OCI-LY3 (cell line): ENCODE measurements around the gene MAP4K5.

Source experiments
- H2AFZ ChIP-seq: fragments of 200-600, 300-600 bp; shearing (Covaris generic); 2 replicates; pipeline ENCODE4 v1.6.0; 2014; ENCODE audit warnings: antibody characterized with exemption, low read depth, low read length
- H3K27ac ChIP-seq: fragments of 200-600, 300-600 bp; sonication (generic); 2 replicates; pipeline ENCODE4 v1.5.1; 2014; ENCODE audit warnings: mild to moderate bottlenecking, low read length, moderate library complexity, mixed read lengths
- H3K27me3 ChIP-seq: fragments of 200-600, 300-600 bp; sonication (generic); 2 replicates; pipeline ENCODE4 v1.6.1; 2014; ENCODE audit warnings: low read depth, low read length, mixed read lengths
- H3K36me3 ChIP-seq: fragments of 200-600, 300-600 bp; sonication (generic); replicated peaks from 2 replicates; pipeline ENCODE3; 2014; ENCODE audit warnings: low read depth, low read length, mixed read lengths
- H3K4me1 ChIP-seq: fragments of 300-600, 200-600 bp; sonication (generic); 2 replicates; pipeline ENCODE4 v1.6.1; 2014; ENCODE audit warnings: low read length, mixed read lengths
- H3K4me2 ChIP-seq: fragments of 200-600, 300-600 bp; sonication (generic); 2 replicates; pipeline ENCODE4 v1.6.1; 2014; ENCODE audit warnings: low read length, mixed read lengths
- H3K4me3 ChIP-seq: fragments of 300-600, 200-600 bp; sonication (generic); 2 replicates; pipeline ENCODE4 v1.5.1; 2014; ENCODE audit warnings: antibody characterized with exemption, mild to moderate bottlenecking, low read length, moderate library complexity
- H3K79me2 ChIP-seq: fragments of 300-600, 200-600 bp; shearing (Covaris generic); 2 replicates; pipeline ENCODE4 v1.6.1; 2014; ENCODE audit warnings: mild to moderate bottlenecking, low read length, mixed read lengths
- H3K9ac ChIP-seq: fragments of 300-600, 200-600 bp; shearing (Covaris generic); 2 replicates; pipeline ENCODE4 v1.6.0; 2014; ENCODE audit warnings: mild to moderate bottlenecking, low read length, moderate library complexity
- H3K9me3 ChIP-seq: fragments of 200-600, 300-600 bp; shearing (Covaris generic); 2 replicates; pipeline ENCODE4 v1.6.1; 2014; ENCODE audit warnings: low read length, mixed read lengths; ENCODE audit not compliant: insufficient read depth
- H4K20me1 ChIP-seq: fragments of 200-600, 300-600 bp; sonication (generic); 2 replicates; pipeline ENCODE4 v1.6.1; 2016; ENCODE audit warnings: low read length, mixed read lengths; ENCODE audit not compliant: insufficient read depth
- CTCF ChIP-seq: fragments of 200-600, 300-600 bp; sonication (generic); IDR thresholded peaks from 2 replicates; pipeline ENCODE4 v1.5.1; 2014; ENCODE audit warnings: antibody characterized with exemption, low read length, low read depth
- EZH2phosphoT487 ChIP-seq: fragments of 200-600 bp; shearing (Covaris generic); IDR thresholded peaks from 2 replicates; pipeline ENCODE4 v1.6.1; 2018; ENCODE audit warnings: antibody characterized with exemption, mixed run types, low read depth

MAP4K5 gene

GRCh38 chr14:50421499-50421898, 110.9 kb downstream of the MAP4K5 start:
- TF ChIP-seq CTCF (no peak), EZH2phosphoT487 (no peak)
- H3K27me3 ChIP-seq, result no peaks in the 10 kb centered on the region
- peaks cover 22% of the 10 kb centered on the region for H3K36me3 ChIP-seq
- no peak overlapping the region for H3K4me2 ChIP-seq
- H3K4me1 ChIP-seq, result no peaks in the 10 kb centered on the region
- no peaks in the 10 kb centered on the region for H3K79me2 ChIP-seq
- H2AFZ ChIP-seq, result no peak overlapping the region
- H3K4me3 ChIP-seq, result no peak overlapping the region
- H3K27ac ChIP-seq, result no peak overlapping the region
- no peaks in the 10 kb centered on the region for H3K9me3 ChIP-seq
- H4K20me1 ChIP-seq, result no peaks in the 10 kb centered on the region
- H3K9ac ChIP-seq, result no peak overlapping the region

- Histone ChIP-seq H3K36me3 (peaks cover 28% of the 10 kb centered on the region), H3K9me3 (no peaks in the 10 kb centered on the region), H3K4me3 (no peak overlapping the region), H2AFZ (no peak overlapping the region), H3K27ac (no peak overlapping the region), H3K4me1 (no peaks in the 10 kb centered on the region), H3K9ac (no peak overlapping the region), H4K20me1 (no peaks in the 10 kb centered on the region), H3K4me2 (no peak overlapping the region), H3K79me2 (no peaks in the 10 kb centered on the region), H3K27me3 (no peaks in the 10 kb centered on the region)
- TF ChIP-seq EZH2phosphoT487, result no peak
- no peak for TF ChIP-seq CTCF
These were observed 114.5 kb downstream of the MAP4K5 start for GRCh38 chr14:50417853-50418252.

GRCh38 chr14:50410921-50411320, 121.4 kb downstream of the MAP4K5 start:
- no peak overlapping the region for H3K9ac ChIP-seq
- TF ChIP-seq CTCF, result no peak
- no peak for TF ChIP-seq EZH2phosphoT487
- no peak overlapping the region for H2AFZ ChIP-seq
- no peaks in the 10 kb centered on the region for H3K9me3 ChIP-seq
- peaks cover 3% of the 10 kb centered on the region for H3K36me3 ChIP-seq
- no peak overlapping the region for H3K4me3 ChIP-seq
- H3K27me3 ChIP-seq, result no peaks in the 10 kb centered on the region
- H3K4me1 ChIP-seq, result no peaks in the 10 kb centered on the region
- no peak overlapping the region for H3K4me2 ChIP-seq
- no peak overlapping the region for H3K27ac ChIP-seq
- no peaks in the 10 kb centered on the region for H4K20me1 ChIP-seq
- no peaks in the 10 kb centered on the region for H3K79me2 ChIP-seq

GRCh38 chr14:50410071-50410470, 122.3 kb downstream of the MAP4K5 start:
- H3K9me3 ChIP-seq, result no peaks in the 10 kb centered on the region
- H3K4me2 ChIP-seq, result no peak overlapping the region
- no peaks in the 10 kb centered on the region for H4K20me1 ChIP-seq
- H3K36me3 ChIP-seq, result no peaks in the 10 kb centered on the region
- H3K79me2 ChIP-seq, result no peaks in the 10 kb centered on the region
- H3K4me3 ChIP-seq, result no peak overlapping the region
- no peaks in the 10 kb centered on the region for H3K4me1 ChIP-seq
- TF ChIP-seq EZH2phosphoT487, result no peak
- no peak for TF ChIP-seq CTCF
- no peak overlapping the region for H3K27ac ChIP-seq
- no peak overlapping the region for H2AFZ ChIP-seq
- H3K27me3 ChIP-seq, result no peaks in the 10 kb centered on the region
- no peak overlapping the region for H3K9ac ChIP-seq
